Peyer's patch (tissue), 4 donors: ENCODE measurements around the gene GALR3.
"Not testable (repeated sequence)": the region's sequence is repeated elsewhere in the genome, so short reads cannot be mapped to it uniquely, and the experiment has no call there.

Experiments
- POLR2A ChIP-seq, 2 donors: fragments of 450-650 bp; IDR thresholded peaks; one replicate each; pipeline ENCODE4 v1.5.1; 2017; ENCODE audit warnings: antibody characterized with exemption in 2 of 2, mild to moderate bottlenecking in 2 of 2, moderate library complexity in 2 of 2
- TF ChIP-seq, protein P1 (sequence below), 6 experiments: fragments of 450-650 bp in 4 of 6; fragments of 200-600 bp in 2 of 6; sonication (generic) in 1 of 6; IDR thresholded peaks; one replicate each; pipeline ENCODE4 v1.5.1; 2017 to 2019; ENCODE audit warnings: antibody characterized with exemption in 6 of 6, mild to moderate bottlenecking in 3 of 6, moderate library complexity in 1 of 6

GRCh38 chr22:37797259-37797658 is 25.9 kb upstream of the GALR3 start:
- TF ChIP-seq POLR2A (IDR thresholded peaks at IDR 0.05), result not testable (repeated sequence)
- TF ChIP-seq, protein P1, sequence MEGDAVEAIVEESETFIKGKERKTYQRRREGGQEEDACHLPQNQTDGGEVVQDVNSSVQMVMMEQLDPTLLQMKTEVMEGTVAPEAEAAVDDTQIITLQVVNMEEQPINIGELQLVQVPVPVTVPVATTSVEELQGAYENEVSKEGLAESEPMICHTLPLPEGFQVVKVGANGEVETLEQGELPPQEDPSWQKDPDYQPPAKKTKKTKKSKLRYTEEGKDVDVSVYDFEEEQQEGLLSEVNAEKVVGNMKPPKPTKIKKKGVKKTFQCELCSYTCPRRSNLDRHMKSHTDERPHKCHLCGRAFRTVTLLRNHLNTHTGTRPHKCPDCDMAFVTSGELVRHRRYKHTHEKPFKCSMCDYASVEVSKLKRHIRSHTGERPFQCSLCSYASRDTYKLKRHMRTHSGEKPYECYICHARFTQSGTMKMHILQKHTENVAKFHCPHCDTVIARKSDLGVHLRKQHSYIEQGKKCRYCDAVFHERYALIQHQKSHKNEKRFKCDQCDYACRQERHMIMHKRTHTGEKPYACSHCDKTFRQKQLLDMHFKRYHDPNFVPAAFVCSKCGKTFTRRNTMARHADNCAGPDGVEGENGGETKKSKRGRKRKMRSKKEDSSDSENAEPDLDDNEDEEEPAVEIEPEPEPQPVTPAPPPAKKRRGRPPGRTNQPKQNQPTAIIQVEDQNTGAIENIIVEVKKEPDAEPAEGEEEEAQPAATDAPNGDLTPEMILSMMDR (IDR thresholded peaks at IDR 0.05), result not testable (repeated sequence)
